ENCODE results near the gene CERKL. TPM values are rescaled to one million over a fixed set of nuclear protein-coding genes. Genes with fewer than 3 reads are reported as not detected.

Gene CERKL
- polyA plus RNA-seq, 1 experiment = 0.06 TPM

GRCh38 chr2:181642086-181642485, 14.8 kb downstream of the CERKL start:
- no peak for TF ChIP-seq CTCF (IDR thresholded peaks at IDR 0.05; ENCODE audit: insufficient read depth, low read depth, low read length)
- ChIA-PET POLR2A (no interaction called here), CTCF (interaction anchor here (0.8 kb wide), 1 partner anchor 57 kb away, joined by 3 read pairs; no protein-coding TSS in a partner anchor)
- Histone ChIP-seq H3K36me3 (ENCODE audit: control insufficient read depth, insufficient read depth, low read length) (no peaks in the 10 kb centered on the region), H3K27me3 (ENCODE audit: control insufficient read depth, insufficient read depth, low read length) (peaks cover 2% of the 10 kb centered on the region), H3K4me3 (ENCODE audit: low read depth, low read length) (no peak overlapping the region)
- no peak for DNase-seq (ENCODE audit: low read depth)

DNA sequence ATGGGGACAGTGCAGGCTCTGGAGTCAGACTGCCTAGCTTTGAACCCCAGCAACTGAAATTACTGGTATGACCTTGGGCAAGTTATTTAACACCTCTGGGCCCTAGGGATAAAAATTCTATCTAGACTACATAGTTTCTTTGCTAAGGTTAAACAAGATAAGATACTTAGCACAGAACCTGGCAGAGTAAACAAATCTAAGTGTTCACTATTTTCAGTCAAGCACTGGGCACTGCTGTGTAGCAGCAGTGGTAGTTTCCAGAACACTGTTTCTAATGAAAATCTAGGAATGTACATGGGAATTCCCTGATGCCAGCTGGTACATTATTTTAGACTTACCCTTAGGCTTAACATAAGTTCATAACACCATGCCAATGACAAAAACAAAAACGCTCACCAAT, 17.2 kb downstream of the CERKL start:
- no peak for TF ChIP-seq CTCF (IDR thresholded peaks at IDR 0.05; ENCODE audit: insufficient read depth, low read depth, low read length)
- no peak for DNase-seq (ENCODE audit: low read depth)
- Histone ChIP-seq H3K36me3 (ENCODE audit: control insufficient read depth, insufficient read depth, low read length) (no peaks in the 10 kb centered on the region), H3K4me3 (ENCODE audit: low read depth, low read length) (no peak overlapping the region), H3K27me3 (ENCODE audit: control insufficient read depth, insufficient read depth, low read length) (no peaks in the 10 kb centered on the region; the same call in 1 of the 2 replicates)
- ChIA-PET CTCF (no interaction called here), POLR2A (no interaction called here)

DNA sequence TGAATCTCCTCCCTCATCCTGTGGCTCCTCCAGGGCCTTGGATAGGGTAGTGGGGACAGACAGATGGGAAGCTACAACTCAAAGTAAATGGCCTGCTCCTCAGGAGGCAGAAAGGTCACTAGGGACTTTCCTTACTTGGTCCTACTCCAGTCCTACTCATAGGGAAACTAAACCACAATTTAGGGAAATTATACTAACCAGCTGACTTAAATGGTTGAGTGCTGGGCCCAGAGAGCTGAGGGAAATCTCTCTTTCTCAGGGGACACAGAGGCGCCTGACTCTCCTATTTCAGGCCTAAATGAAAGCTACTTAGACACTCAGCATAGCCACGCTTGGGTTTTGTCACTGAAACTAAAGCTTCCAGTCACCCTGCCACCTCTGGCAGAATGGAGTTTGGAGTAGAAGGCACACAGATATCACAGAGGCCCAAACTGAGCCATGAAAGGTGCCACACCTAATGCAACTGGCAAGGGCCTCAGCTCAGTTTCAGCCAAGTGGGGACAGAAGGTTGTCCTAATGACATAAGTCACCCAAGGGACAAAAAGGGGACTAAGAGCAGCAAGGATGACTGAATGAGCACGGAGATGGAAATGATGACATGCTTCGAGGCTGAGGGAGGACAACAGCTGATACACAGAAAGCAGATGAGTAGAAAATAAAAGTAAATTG, 24.0 kb downstream of the CERKL start:
- CTCF ChIA-PET = no interaction called here
- TF ChIP-seq CTCF (IDR thresholded peaks at IDR 0.05; ENCODE audit: insufficient read depth, low read depth, low read length) = no peak
- POLR2A ChIA-PET = no interaction called here
- no peaks in the 10 kb centered on the region; the same call in none of the 2 replicates for H3K27me3 ChIP-seq (ENCODE audit: control insufficient read depth, insufficient read depth, low read length)
- no peak overlapping the region for H3K4me3 ChIP-seq (ENCODE audit: low read depth, low read length)
- no peak for DNase-seq (ENCODE audit: low read depth)
- no peaks in the 10 kb centered on the region for H3K36me3 ChIP-seq (ENCODE audit: control insufficient read depth, insufficient read depth, low read length)

GRCh38 chr2:181628590-181629585, 28.0 kb downstream of the CERKL start:
- H3K27me3 ChIP-seq (ENCODE audit: control insufficient read depth, insufficient read depth, low read length) = no peaks in the 10 kb centered on the region; the same call in none of the 2 replicates
- no peaks in the 10 kb centered on the region for H3K36me3 ChIP-seq (ENCODE audit: control insufficient read depth, insufficient read depth, low read length)
- CTCF ChIA-PET = no interaction called here
- TF ChIP-seq CTCF (IDR thresholded peaks at IDR 0.05; ENCODE audit: insufficient read depth, low read depth, low read length) = no peak
- H3K4me3 ChIP-seq (ENCODE audit: low read depth, low read length) = no peak overlapping the region
- DNase-seq (ENCODE audit: low read depth) = no peak
- POLR2A ChIA-PET = no interaction called here

DNA sequence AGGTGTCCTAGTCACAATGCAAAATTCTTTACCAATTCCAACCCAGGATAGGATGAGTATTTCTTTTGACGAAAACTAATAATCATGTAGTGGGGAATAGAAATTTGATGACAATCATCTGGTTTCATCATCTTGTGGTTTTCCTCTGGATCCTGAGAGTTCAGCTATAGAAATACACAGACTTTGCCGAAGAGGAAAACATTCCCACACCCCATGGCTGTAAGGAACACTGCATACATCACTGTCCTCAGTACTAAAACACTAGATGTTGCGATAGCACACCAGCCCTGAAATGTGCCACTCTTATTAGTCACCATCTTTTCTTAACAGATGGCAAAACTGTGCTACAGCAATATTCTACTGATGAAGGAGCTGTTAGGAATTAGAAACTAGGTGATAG, 29.4 kb downstream of the CERKL start:
- ChIA-PET POLR2A (no interaction called here), CTCF (no interaction called here)
- Histone ChIP-seq H3K27me3 (ENCODE audit: control insufficient read depth, insufficient read depth, low read length) (no peaks in the 10 kb centered on the region; the same call in none of the 2 replicates), H3K4me3 (ENCODE audit: low read depth, low read length) (no peak overlapping the region), H3K36me3 (ENCODE audit: control insufficient read depth, insufficient read depth, low read length) (no peaks in the 10 kb centered on the region)
- DNase-seq (ENCODE audit: low read depth) = peak; percentile 3
- TF ChIP-seq CTCF (IDR thresholded peaks at IDR 0.05; ENCODE audit: insufficient read depth, low read depth, low read length) = no peak

Measured in BJ (cell line).